Right ventricle myocardium inferior (tissue), 1 donor: ENCODE results near the gene MED13L. TPM values are rescaled to one million over a fixed set of nuclear protein-coding genes. Genes with fewer than 3 reads are reported as not detected.

ENCODE experiments used
- microRNA-seq: library from miRNA; unstranded; fragments of <30 nt; microRNA quantifications from one replicate; pipeline ENCODE4 v1.2.0, GENCODE V29; 2020
- total RNA-seq: library from RNA; stranded (reverse); fragmentation: NEBNext Ultra II Directional; extraction: Animal tissue kit (Norgen Biotek cat#: 25700); gene quantifications from one replicate; pipeline ENCODE4 v1.2.1, GENCODE V29; 2021
- donor health status: DM: no; HTN: yes; CAD: no; lungs with severe emphysema.

MED13L gene
- total RNA-seq, 1 donor from 2014 or later: 59.8 TPM

Small RNA genes within 50 kb of the gene (microRNA-seq; reads per million reads assigned to microRNA genes)
- gene MIR620: not detected
